Activated CD4-positive, alpha-beta T cell treated with anti-CD3 and anti-CD28 coated beads, Interleukin-2, amount 10 ng/mL, durations not matched to agents 7 days and 5 days (primary cell): ENCODE measurements around the gene MEIS1. TPM values are rescaled to one million over a fixed set of nuclear protein-coding genes. Genes with fewer than 3 reads are reported as not detected.

Experiments
- CTCF ChIA-PET: fragments of 350-600 bp; sonication (Branson Sonifier 250); formaldehyde crosslinking; loops from one replicate; lab custom pipeline; 2021; ENCODE audit warnings: antibody characterized with exemption; lab: Charles Lee
- POLR2A ChIA-PET: fragments of 350-600 bp; sonication (Branson Sonifier 250); formaldehyde crosslinking; loops from one replicate; lab custom pipeline; 2021; ENCODE audit warnings: antibody characterized with exemption; lab: Charles Lee
- DNase-seq: peaks from one replicate; pipeline ENCODE4 v3.0.0-alpha.2; 2020
- H3K27ac Mint-ChIP-seq: one replicate; pipeline ENCODE4 v1.8.0; 2021; ENCODE audit warnings: mild to moderate bottlenecking, moderate library complexity, mixed read lengths
- H3K27me3 Mint-ChIP-seq: one replicate; pipeline ENCODE4 v1.8.0; 2021; ENCODE audit warnings: mixed read lengths
- H3K36me3 Mint-ChIP-seq: one replicate; pipeline ENCODE4 v1.8.0; 2021; ENCODE audit warnings: low read depth, mixed read lengths
- H3K4me1 Mint-ChIP-seq: one replicate; pipeline ENCODE4 v1.8.0; 2021; ENCODE audit warnings: mixed read lengths
- H3K4me3 Mint-ChIP-seq: one replicate; pipeline ENCODE4 v1.8.0; 2021; ENCODE audit warnings: mild to moderate bottlenecking, moderate library complexity, mixed read lengths
- H3K9me3 Mint-ChIP-seq: one replicate; pipeline ENCODE4 v1.8.0; 2021; ENCODE audit warnings: mixed read lengths
- total RNA-seq, 2 experiments: library from RNA; stranded (reverse); gene quantifications; one replicate each; pipeline ENCODE4 v1.2.3, GENCODE V29; 2021

MEIS1 gene
- total RNA-seq, 2 experiments from 2014 or later: not detected

DNA sequence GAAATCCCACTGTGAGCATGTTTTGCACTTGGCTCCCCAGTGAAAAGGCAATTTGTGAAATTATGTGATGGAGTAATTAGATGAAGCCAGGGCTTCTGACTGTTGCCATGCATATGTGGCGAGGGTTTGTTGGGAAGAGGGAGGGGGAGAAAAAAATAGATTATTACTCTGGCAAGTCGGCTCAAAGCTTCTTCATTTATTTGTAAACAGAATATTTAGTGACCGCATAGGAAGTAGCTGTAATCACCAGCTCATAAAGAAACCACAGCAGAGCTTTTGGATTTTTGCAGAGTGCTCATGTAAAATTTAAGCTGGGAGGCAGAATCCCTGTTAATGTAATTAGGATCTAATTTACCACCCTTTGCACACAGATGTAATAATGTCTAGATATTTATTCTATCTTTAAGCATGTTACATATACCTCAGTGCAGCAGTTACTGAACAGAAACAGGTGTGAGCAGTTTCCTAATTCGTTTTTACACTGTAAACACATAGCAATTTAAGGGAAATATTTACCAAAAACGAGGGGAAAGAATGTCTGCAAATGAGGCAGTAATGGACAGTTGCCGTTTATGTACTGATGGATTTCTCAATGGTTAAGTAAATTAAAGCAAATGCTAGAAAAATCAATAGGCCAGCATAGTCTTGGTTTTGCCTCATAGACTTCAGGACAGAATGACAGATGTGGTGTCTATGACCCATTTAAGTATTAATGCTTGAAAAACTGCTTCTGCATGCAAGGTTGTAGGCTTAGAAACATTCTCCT is 87.9 kb downstream of the MEIS1 start:
- CTCF ChIA-PET: no interaction called here
- no peak for DNase-seq
- no peaks in the 10 kb centered on the region for H3K27me3 Mint-ChIP-seq
- no peak overlapping the region for H3K4me3 Mint-ChIP-seq
- H3K9me3 Mint-ChIP-seq: no peaks in the 10 kb centered on the region
- H3K27ac Mint-ChIP-seq: no peak overlapping the region
- POLR2A ChIA-PET: no interaction called here
- H3K36me3 Mint-ChIP-seq: no peaks in the 10 kb centered on the region
- no peaks in the 10 kb centered on the region for H3K4me1 Mint-ChIP-seq

DNA sequence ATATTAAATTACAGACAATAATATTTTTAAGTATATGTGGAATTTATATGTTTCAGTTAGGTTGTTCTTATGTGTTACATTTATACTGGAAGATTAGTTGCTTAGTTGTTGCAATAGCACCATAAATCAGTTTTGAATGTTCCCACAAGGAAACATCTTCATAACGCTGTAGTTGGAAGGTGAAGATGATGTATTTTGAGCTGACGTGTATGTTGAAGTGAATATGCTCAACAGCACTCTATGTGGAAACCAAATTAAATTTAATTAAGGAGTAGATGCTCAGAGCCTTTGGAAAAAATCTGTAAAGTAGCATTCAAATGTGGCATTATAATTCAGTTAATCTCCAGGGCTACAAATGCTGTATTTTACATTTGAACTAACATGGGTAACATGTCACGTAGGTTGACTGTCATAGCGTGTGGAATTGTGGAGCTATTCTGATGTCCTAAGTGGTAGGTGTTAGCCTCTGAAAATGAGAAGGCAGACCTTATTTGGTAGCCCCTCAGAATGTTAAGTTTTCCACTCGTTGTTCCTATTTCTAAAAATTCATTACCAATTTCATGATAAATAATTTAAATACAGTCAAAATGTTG is 88.5 kb downstream of the MEIS1 start:
- Mint-ChIP-seq H3K27ac (no peak overlapping the region), H3K4me1 (no peaks in the 10 kb centered on the region), H3K9me3 (no peaks in the 10 kb centered on the region), H3K36me3 (no peaks in the 10 kb centered on the region), H3K27me3 (no peaks in the 10 kb centered on the region), H3K4me3 (no peak overlapping the region)
- ChIA-PET POLR2A (no interaction called here), CTCF (no interaction called here)
- DNase-seq: no peak

DNA sequence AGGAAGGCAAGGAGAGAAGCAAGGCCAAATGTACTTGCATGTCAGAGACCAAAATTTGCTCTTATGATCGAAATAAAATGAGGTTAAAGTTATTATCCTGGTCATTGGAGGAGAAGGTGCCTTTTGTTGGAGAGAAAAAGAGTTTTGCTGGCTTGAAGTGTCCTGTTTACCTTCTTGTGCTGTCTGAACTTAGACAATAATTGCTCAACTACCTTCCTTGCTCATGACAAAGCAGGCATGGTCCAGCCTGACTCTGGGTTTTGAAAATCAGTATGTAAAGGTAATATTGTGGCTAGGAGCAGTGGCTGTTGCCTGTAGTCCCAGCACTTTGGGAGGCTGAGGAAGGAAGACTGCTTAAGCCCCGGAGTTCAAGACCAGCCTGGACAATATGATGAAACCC is 89.1 kb downstream of the MEIS1 start:
- Mint-ChIP-seq H3K36me3 (no peaks in the 10 kb centered on the region), H3K27me3 (no peaks in the 10 kb centered on the region), H3K4me1 (no peaks in the 10 kb centered on the region), H3K4me3 (no peak overlapping the region), H3K27ac (no peak overlapping the region), H3K9me3 (no peaks in the 10 kb centered on the region)
- DNase-seq: no peak
- ChIA-PET CTCF (no interaction called here), POLR2A (no interaction called here)

DNA sequence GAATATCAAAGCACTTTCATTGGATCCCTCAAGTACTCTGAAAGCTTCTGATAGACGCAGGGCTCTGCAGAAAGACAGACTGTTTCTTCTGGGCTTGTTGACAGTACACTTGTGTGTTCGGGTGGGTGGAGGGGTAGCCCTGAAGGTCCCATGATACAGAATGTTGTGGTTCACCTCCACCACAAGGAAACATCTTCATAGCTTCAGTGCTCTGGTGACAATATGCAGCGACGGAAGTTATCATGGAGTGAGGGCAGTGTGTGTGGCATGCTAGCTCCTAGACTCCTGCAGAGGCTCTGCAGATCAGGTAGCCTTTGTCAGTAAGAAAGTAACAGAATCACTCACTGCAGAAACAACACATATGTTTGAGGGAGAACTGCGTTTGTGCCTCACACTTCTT is 90.7 kb downstream of the MEIS1 start:
- POLR2A ChIA-PET: no interaction called here
- Mint-ChIP-seq H3K4me3 (no peak overlapping the region), H3K9me3 (no peaks in the 10 kb centered on the region), H3K27me3 (no peaks in the 10 kb centered on the region), H3K27ac (no peak overlapping the region), H3K36me3 (no peaks in the 10 kb centered on the region), H3K4me1 (no peaks in the 10 kb centered on the region)
- no peak for DNase-seq
- CTCF ChIA-PET: no interaction called here

DNA sequence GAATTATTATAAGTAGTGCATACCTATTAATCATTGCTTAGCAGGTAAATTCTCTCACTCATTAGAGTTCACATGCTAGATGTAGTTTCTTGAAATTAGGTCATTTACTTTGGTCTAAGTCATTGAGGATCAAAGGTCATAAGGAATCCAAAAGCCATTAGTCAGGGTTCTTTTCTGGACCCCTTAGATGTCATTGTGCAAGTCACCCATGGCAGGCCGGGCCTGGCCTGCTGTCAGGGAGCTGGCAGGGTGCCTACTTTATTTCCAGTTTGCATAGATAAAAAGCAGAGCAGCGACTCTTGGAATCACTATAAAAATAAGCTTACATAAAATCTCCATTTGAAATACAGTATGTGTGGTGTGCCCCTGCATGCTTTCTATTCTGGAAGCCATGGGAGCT is 91.3 kb downstream of the MEIS1 start:
- no peak overlapping the region for H3K4me3 Mint-ChIP-seq
- POLR2A ChIA-PET: no interaction called here
- CTCF ChIA-PET: no interaction called here

DNA sequence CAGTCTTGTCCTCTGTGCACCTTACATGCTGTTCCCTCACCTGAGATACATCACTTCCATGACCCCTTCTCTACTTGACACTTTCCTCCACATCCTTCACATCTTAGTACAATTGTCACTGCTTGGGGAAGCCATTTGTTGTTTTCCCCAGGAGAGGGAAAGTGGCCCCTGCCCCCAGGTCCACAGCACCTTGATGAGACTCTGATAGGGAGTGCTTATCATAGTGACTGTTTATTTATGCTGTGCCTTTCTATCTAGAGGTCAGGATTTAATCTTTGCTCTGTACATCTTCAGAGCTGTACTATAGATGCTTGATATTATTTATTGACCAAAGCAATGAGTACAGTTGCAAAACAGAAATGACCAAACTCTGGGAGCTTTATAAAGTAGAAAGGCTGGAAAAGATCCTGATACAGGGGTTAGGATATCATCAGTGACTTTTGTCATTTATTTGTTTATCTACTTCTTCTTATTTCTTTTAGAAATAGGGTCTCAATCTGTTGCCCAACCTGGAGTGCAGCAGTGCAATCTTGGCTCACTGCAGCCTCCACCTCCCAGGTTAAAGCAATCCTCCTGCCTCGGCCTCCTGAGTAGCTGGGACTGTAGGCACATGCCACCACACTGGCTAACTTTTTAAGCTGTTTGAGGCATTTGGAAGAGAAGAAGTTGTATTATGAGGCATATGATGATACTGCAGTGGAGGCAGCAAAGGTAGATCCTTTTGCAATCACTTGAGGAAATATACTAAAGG is 94.2 kb downstream of the MEIS1 start:
- ChIA-PET POLR2A (no interaction called here), CTCF (no interaction called here)
- H3K27ac Mint-ChIP-seq: no peak overlapping the region
- no peak for DNase-seq
- no peaks in the 10 kb centered on the region for H3K4me1 Mint-ChIP-seq
- H3K4me3 Mint-ChIP-seq: no peak overlapping the region
- H3K36me3 Mint-ChIP-seq: no peaks in the 10 kb centered on the region
- H3K27me3 Mint-ChIP-seq: no peaks in the 10 kb centered on the region
- H3K9me3 Mint-ChIP-seq: no peaks in the 10 kb centered on the region

More for the DNA sequence above, 91.3 kb downstream of the MEIS1 start:
- no peak for DNase-seq
- Mint-ChIP-seq H3K4me1 (no peaks in the 10 kb centered on the region), H3K27ac (no peak overlapping the region), H3K9me3 (no peaks in the 10 kb centered on the region), H3K36me3 (no peaks in the 10 kb centered on the region), H3K27me3 (no peaks in the 10 kb centered on the region)

DNA sequence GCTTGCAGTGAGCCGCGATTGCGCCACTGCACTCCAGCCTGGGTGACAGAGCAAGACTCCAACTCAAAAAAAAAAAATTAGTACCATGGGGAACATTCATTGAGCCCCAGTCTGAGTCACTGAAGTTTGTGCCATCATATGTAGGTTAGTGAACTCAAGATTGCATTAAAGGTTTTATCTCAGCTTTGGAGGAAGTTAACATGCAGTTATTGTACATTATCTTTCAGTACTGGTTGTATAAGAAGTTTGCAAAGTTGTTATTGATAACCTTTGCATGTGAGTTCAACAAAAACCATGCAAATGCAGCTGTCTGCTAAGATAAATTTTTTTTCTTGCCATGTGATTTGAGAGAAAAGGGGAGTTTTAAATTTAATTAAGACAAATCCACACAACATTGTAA is 95.7 kb downstream of the MEIS1 start:
- no peak for DNase-seq
- H3K4me3 Mint-ChIP-seq: no peak overlapping the region
- ChIA-PET CTCF (no interaction called here), POLR2A (no interaction called here)
- H3K27me3 Mint-ChIP-seq: no peaks in the 10 kb centered on the region
- H3K4me1 Mint-ChIP-seq: no peaks in the 10 kb centered on the region
- H3K27ac Mint-ChIP-seq: no peak overlapping the region
- H3K9me3 Mint-ChIP-seq: no peaks in the 10 kb centered on the region
- H3K36me3 Mint-ChIP-seq: no peaks in the 10 kb centered on the region

DNA sequence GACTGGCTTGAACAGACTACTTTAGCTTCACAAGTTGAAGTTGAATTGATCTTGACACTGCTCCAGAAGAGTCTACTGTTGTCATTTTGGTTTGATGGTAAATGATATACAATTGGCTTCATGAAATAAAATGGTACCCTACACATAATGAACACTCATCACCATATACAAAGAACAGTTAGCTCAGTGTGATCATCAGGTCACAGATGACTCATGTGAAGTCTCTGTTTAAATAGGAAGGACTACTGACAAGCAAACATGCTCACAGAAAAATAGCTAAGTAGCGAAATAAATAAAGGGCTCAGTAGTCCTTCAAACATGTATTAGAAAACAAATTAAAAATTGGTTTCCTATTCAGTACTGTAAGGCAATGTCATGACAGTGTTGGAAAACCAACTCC is 96.2 kb downstream of the MEIS1 start:
- Mint-ChIP-seq H3K27ac (no peak overlapping the region), H3K27me3 (no peaks in the 10 kb centered on the region), H3K4me1 (no peaks in the 10 kb centered on the region), H3K4me3 (no peak overlapping the region), H3K9me3 (no peaks in the 10 kb centered on the region), H3K36me3 (no peaks in the 10 kb centered on the region)
- ChIA-PET POLR2A (no interaction called here), CTCF (interaction anchor here (1.0 kb wide), 1 partner anchor 16 kb away, joined by 3 read pairs; no protein-coding TSS in a partner anchor)
- no peak for DNase-seq

DNA sequence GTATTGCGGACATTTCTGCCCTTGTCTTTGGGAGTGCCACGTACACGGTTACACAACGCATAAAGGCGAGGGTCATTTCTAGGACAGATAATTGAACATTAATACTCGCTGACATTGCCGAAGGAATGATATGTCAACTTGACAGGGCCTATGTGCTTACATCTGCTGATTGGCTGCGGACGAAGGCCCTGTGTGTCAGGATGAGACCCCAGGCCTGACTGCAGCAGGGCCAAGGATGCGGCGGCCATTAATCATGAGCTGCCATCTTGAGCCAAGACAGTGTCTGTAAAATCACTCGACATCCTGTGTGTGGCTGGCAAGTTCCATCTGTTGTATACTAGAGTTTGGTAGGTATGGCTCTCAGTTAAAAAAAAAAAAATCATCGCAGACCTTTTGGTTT is 96.6 kb downstream of the MEIS1 start:
- H3K4me3 Mint-ChIP-seq: no peak overlapping the region
- CTCF ChIA-PET: interaction anchor here (1.0 kb wide), 1 partner anchor 15 kb away, joined by 3 read pairs; no protein-coding TSS in a partner anchor
- H3K9me3 Mint-ChIP-seq: no peaks in the 10 kb centered on the region
- H3K27ac Mint-ChIP-seq: no peak overlapping the region
- DNase-seq: no peak
- H3K4me1 Mint-ChIP-seq: no peaks in the 10 kb centered on the region
- POLR2A ChIA-PET: no interaction called here
- H3K36me3 Mint-ChIP-seq: no peaks in the 10 kb centered on the region
- H3K27me3 Mint-ChIP-seq: no peaks in the 10 kb centered on the region

DNA sequence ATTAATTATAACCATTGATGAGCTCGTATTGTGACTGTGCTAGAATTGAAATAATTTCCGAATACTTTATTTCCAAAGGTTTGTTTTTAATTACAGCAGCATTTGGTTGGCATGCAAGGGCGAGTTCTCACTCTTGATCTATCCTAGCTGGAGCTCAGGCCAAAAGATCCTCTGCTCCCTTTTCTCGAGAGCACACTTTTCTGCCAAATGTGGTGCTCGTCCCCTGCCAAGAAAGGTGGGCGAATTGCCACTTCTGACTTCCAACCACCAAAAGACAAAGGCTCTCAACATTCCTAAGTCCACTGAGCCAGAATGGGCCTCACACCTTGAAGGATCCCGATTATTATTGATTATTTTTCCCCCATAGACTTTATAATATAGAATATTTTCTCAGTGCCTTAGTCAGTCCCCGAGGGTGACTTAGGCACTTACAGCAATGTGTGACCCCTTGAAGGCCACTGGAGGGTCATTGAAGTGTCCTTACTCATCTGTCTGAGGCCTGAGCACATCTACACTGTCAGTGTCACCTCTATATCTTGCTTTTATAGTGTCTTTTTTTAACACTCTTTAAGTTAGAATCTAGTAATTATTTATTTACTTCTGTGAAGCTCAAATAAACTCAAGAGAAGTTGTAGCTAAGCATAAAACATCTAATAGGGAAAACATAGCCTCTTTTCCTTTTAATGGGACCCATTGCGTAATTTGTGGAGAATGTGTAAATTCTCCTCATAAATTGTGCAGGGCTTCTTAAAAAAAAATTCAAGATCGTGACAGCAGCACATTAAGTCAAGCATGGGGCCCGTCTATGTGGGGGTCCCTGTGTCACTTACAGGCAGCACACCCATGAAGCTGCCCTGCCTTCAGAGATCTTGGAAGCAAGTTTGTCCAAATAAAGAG is 98.3 kb downstream of the MEIS1 start:
- ChIA-PET POLR2A (no interaction called here), CTCF (no interaction called here)
- H3K4me1 Mint-ChIP-seq: no peaks in the 10 kb centered on the region
- no peaks in the 10 kb centered on the region for H3K36me3 Mint-ChIP-seq
- DNase-seq: no peak
- H3K9me3 Mint-ChIP-seq: no peaks in the 10 kb centered on the region
- H3K4me3 Mint-ChIP-seq: no peak overlapping the region
- no peak overlapping the region for H3K27ac Mint-ChIP-seq
- no peaks in the 10 kb centered on the region for H3K27me3 Mint-ChIP-seq

DNA sequence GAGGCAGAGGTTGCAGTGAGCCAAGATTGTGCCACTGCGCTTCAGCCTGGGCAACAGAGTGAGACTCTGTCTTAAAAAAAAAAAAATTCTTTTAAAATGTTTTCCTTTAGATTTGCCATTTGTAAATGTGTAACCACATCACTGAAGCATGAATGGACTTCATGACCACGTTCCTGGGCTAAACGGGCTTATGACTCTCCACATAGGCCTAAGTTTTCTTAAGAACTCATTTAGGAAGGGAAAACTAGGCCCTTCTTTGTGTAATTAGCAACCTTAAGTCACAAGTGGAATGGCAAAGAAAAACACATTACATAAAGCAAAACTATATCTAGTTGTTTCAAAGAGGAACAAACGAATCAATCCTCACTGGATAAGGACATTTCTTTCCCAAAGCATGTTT is 99.5 kb downstream of the MEIS1 start:
- Mint-ChIP-seq H3K4me3 (no peak overlapping the region), H3K27ac (no peak overlapping the region), H3K27me3 (no peaks in the 10 kb centered on the region), H3K9me3 (no peaks in the 10 kb centered on the region), H3K36me3 (no peaks in the 10 kb centered on the region), H3K4me1 (no peaks in the 10 kb centered on the region)
- no peak for DNase-seq
- ChIA-PET POLR2A (no interaction called here), CTCF (no interaction called here)

DNA sequence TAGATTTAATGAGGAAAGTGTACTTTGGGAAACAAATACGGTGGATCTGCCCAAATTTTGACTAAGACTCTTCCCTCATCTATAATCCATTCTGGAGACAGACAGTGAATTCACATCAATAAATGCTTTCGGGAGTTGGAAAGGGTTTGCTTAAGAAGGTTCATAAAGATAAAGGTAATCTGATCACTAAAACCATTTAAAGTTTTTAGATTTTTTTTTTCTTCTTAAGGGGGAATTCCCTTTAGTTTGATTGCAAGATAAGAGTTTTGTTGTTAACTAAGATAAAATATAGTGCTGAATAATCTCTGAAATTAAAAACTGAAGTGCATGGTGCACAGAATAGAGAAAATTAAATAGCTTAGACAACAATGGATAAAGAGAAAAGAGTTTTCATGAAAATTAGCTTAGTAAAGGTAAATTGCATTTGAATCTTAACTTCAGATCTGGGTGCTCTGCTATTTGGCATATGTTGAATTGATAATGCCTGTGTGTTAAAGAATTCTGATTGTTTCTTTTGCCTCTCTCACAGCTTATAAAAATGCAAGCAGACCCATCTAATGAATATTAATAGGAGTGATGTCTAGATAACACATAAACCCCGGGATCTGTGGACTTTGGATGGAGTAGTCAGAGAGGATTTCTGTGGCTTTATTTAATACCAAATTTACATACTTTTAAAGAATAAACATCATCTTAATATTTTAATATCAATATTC is 100.8 kb downstream of the MEIS1 start:
- Mint-ChIP-seq H3K9me3 (no peaks in the 10 kb centered on the region), H3K4me3 (no peak overlapping the region)

More for the DNA sequence above, 100.8 kb downstream of the MEIS1 start:
- no peaks in the 10 kb centered on the region for H3K36me3 Mint-ChIP-seq
- ChIA-PET POLR2A (no interaction called here), CTCF (no interaction called here)
- DNase-seq: no peak
- no peaks in the 10 kb centered on the region for H3K4me1 Mint-ChIP-seq
- H3K27me3 Mint-ChIP-seq: no peaks in the 10 kb centered on the region
- H3K27ac Mint-ChIP-seq: no peak overlapping the region
